Heart right ventricle (tissue), 16 donors: ENCODE measurements around the gene RPS15. TPM values are rescaled to one million over a fixed set of nuclear protein-coding genes. Genes with fewer than 3 reads are reported as not detected.

Experiments used
- ATAC-seq, 8 donors: fragments of 200-7000 bp; cut with Tn5 transposase; one replicate each; pipeline ENCODE4 v1.9.1; 2020; ENCODE audit warnings: mild to moderate bottlenecking in 8 of 8, moderate library complexity in 8 of 8, moderate number of reproducible peaks in 1 of 8
- DNase-seq, 2 donors: peaks; one replicate each; pipeline ENCODE4 v3.0.0-alpha.2; 2020
- H3K27ac ChIP-seq, 10 donors: fragments of 200-600 bp; sonication (generic) in 2 of 10; one replicate each; pipeline versions ENCODE4 v1.5.0 to v1.8.0; 2020 to 2022; ENCODE audit warnings: mild to moderate bottlenecking in 3 of 10
- H3K27me3 ChIP-seq, 7 donors: fragments of 200-600 bp; one replicate each; pipeline ENCODE4 v1.8.0; 2021 to 2022; ENCODE audit warnings: mild to moderate bottlenecking in 2 of 7
- H3K36me3 ChIP-seq, 9 donors: fragments of 200-600 bp; sonication (generic) in 1 of 9; one replicate each; pipeline versions ENCODE4 v1.5.0 to v1.8.0; 2020 to 2022; ENCODE audit warnings: mild to moderate bottlenecking in 2 of 9
- H3K4me1 ChIP-seq, 9 donors: fragments of 200-600 bp; sonication (generic) in 1 of 9; one replicate each; pipeline versions ENCODE4 v1.5.0 to v1.8.0; 2020 to 2022; ENCODE audit warnings: mild to moderate bottlenecking in 4 of 9
- H3K4me3 ChIP-seq, 10 donors: fragments of 200-600 bp; sonication (generic) in 2 of 10; one replicate each; pipeline versions ENCODE4 v1.5.0 to v1.8.0; 2020 to 2022; ENCODE audit warnings: mild to moderate bottlenecking in 7 of 10, moderate library complexity in 2 of 10
- H3K9me3 ChIP-seq, 11 donors: fragments of 200-600 bp in 10 of 11; sonication (generic) in 2 of 11; one replicate each; pipeline versions ENCODE4 v1.5.0 to v1.8.0; 2013 to 2022; ENCODE audit warnings: mild to moderate bottlenecking in 2 of 11, control low read depth in 1 of 11, moderate library complexity in 1 of 11
- WGBS, 2 donors: extraction: QIAGEN DNeasy Blood & Tissue Kit; methylation state at CpG; one replicate each; pipeline ENCODE4 v1.1.7; 2013; ENCODE audit warnings: inconsistent platforms in 1 of 2; 5-methylcytosine and 5-hydroxymethylcytosine counted together
- intact Hi-C, 10 donors: fragments of 100-400 bp; cut with DNase I; formaldehyde crosslinking; loops; one replicate each; pipeline versions ENCODE4 v1.11.1 to v1.14.2; 2022
- polyA plus RNA-seq, 2 donors: library from polyadenylated mRNA; stranded (reverse); fragments of 200-250 nt; gene quantifications; one replicate each; pipeline ENCODE4 v1.2.3, GENCODE V29; 2013
- total RNA-seq, 10 donors: library from RNA; stranded (reverse); fragmentation: NEBNext Ultra II Directional in 3 of 10; extraction: Animal tissue kit (Norgen Biotek cat#: 25700) in 3 of 10; gene quantifications; one replicate each; pipeline versions ENCODE4 v1.2.1 to v1.2.4, GENCODE V29; 2021 to 2023
- TF ChIP-seq, protein P1 (sequence below), 9 donors: fragments of 200-600 bp; sonication (generic) in 2 of 9; IDR thresholded peaks; one replicate each; pipeline versions ENCODE4 v1.5.0 to v1.8.0; 2021 to 2022; ENCODE audit warnings: antibody characterized with exemption in 9 of 9, mild to moderate bottlenecking in 5 of 9, moderate library complexity in 1 of 9
- donor health status: Arrhythmogenic right ventricular cardiomyopathy.
- donor health status: ischemic (EF 13 %, LVEDD 7.1; RV severe dilation, severe dysfunction).
- donor health status: healthy with polysubstance abuse.
- donor health status: DM: no; HTN: yes; CAD: no.
- donor health status: DM: no; HTN: no; CAD: no.
- donor health status: ischemic (EF 25% LVEDD 6.9; RV normal size, moderate dysfunction).
- donor health status: ischemic (EF 25% LVEDD 5.7; RV mildly dilated, moderate dysfunction).
- donor health status: healthy.
- donor health status: DM: yes; HTN: yes; CAD: no.
- donor health status: Ischemic cardiomyopathy.
- donor health status: ischemic (EF 35%, LVEDD 5.7; RV mildly dilated, moderate dysfunction).
- donor health status: nonischemic (EF 11% LVEDD 7.7; RV severe dilation, severe dysfunction).
- donor health status: DM: yes; HTN: yes; CAD: no.
- donor health status: PGD.
- donor health status: ischemic (EF 29% LVEDD 5.4; RV normal size, mild dysfunction).
- donor health status: nonischemic (EF 23%, LVEDD 6.1; RV moderate dilation, normal function).

Gene RPS15
- total and polyA plus RNA-seq, 12 donors, result 480 to 3,724 (median 607) TPM

- WGBS, 2 donors, result 88 to 94% methylated on average over 11 of the region's 11 CpGs
- Histone ChIP-seq H3K9me3 (no peaks in the 10 kb centered on the region), H3K4me3 (no peak overlapping the region), H3K27me3 (peaks cover 0 to 21% (median 6%) of the 10 kb centered on the region in 7 donors), H3K4me1 (peaks cover 3 to 29% (median 14%) of the 10 kb centered on the region in 9 donors), H3K27ac (no peak overlapping the region), H3K36me3 (no peaks in the 10 kb centered on the region)
- DNase-seq (no peak), ATAC-seq (no peak)
- TF ChIP-seq, protein P1, sequence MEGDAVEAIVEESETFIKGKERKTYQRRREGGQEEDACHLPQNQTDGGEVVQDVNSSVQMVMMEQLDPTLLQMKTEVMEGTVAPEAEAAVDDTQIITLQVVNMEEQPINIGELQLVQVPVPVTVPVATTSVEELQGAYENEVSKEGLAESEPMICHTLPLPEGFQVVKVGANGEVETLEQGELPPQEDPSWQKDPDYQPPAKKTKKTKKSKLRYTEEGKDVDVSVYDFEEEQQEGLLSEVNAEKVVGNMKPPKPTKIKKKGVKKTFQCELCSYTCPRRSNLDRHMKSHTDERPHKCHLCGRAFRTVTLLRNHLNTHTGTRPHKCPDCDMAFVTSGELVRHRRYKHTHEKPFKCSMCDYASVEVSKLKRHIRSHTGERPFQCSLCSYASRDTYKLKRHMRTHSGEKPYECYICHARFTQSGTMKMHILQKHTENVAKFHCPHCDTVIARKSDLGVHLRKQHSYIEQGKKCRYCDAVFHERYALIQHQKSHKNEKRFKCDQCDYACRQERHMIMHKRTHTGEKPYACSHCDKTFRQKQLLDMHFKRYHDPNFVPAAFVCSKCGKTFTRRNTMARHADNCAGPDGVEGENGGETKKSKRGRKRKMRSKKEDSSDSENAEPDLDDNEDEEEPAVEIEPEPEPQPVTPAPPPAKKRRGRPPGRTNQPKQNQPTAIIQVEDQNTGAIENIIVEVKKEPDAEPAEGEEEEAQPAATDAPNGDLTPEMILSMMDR (IDR thresholded peaks at IDR 0.05), result no peak
- intact Hi-C loops, result no loop called here
Observed at GRCh38 chr19:1488282-1488601, 50.0 kb downstream of the RPS15 start.

- DNase-seq (no peak), ATAC-seq (peak in 1 of 8 donors; percentile 0)
- Histone ChIP-seq H3K36me3 (no peaks in the 10 kb centered on the region), H3K9me3 (no peaks in the 10 kb centered on the region), H3K4me1 (peaks cover 3 to 30% (median 14%) of the 10 kb centered on the region in 9 donors), H3K27ac (peak overlapping the region in 9 of 10 donors; percentile 47 to 75 (median 70)), H3K4me3 (peak overlapping the region; percentile 13 to 78 (median 54)), H3K27me3 (peaks cover 0 to 21% (median 6%) of the 10 kb centered on the region in 7 donors)
- TF ChIP-seq, protein P1 (IDR thresholded peaks at IDR 0.05), result no peak
- intact Hi-C loops, result loop anchor here in 2 of 10 donors (1.0 to 2.0 kb wide), 2 partner anchors 10 to 17 kb away; partner anchors contain the start of gene C19orf25 (in 1 of the 2)
- 32% methylated on average over 36 to 37 of the region's 37 CpGs for WGBS, 2 donors
Observed at GRCh38 chr19:1489463-1490310, 51.5 kb downstream of the RPS15 start.

Other genes starting within 250 kb of the RPS15 start
- 10 to 100 TPM; 43.7 to 71.6 (median 46.6) TPM for gene STK11, start 232.6 kb upstream of the RPS15 start, total RNA-seq
- 10 to 100 TPM; 41.1 to 70.4 TPM for gene STK11, start 232.6 kb upstream of the RPS15 start, polyA plus RNA-seq
- gene CBARP, start 200.4 kb upstream of the RPS15 start, total RNA-seq, result 1 to 10 TPM in 9 of 10 donors, under 1 TPM in 1; 0.96 to 2.2 (median 1.4) TPM
- 1 to 10 TPM in 1 of 2 donors, under 1 TPM in 1; 0.73 to 1.3 TPM for gene CBARP, start 200.4 kb upstream of the RPS15 start, polyA plus RNA-seq
- gene ATP5F1D, start 196.6 kb upstream of the RPS15 start, total RNA-seq, result 100 to 1,000 TPM; 491 to 770 (median 553) TPM
- gene ATP5F1D, start 196.6 kb upstream of the RPS15 start, polyA plus RNA-seq, result 1,000 to 10,000 TPM in 1 of 2 donors, 100 to 1,000 TPM in 1; 821 to 2,879 TPM
- 100 to 1,000 TPM in 2 of 10 donors, 10 to 100 TPM in 8; 45.9 to 236 (median 68.5) TPM for gene MIDN, start 189.8 kb upstream of the RPS15 start, total RNA-seq
- 10 to 100 TPM; 22.7 to 48.6 TPM for gene MIDN, start 189.8 kb upstream of the RPS15 start, polyA plus RNA-seq
- gene CIRBP, start 169.1 kb upstream of the RPS15 start, total RNA-seq, result 100 to 1,000 TPM; 227 to 356 (median 280) TPM
- gene CIRBP, start 169.1 kb upstream of the RPS15 start, polyA plus RNA-seq, result 100 to 1,000 TPM; 180 to 344 TPM
- 10 to 100 TPM in 7 of 10 donors, 1 to 10 TPM in 3; 8.2 to 19.0 (median 12.7) TPM for gene FAM174C, start 162.9 kb upstream of the RPS15 start, total RNA-seq
- 10 to 100 TPM; 40.2 to 70.2 TPM for gene FAM174C, start 162.9 kb upstream of the RPS15 start, polyA plus RNA-seq
- gene EFNA2, start 152.5 kb upstream of the RPS15 start, total RNA-seq, result under 1 TPM in 1 of 10 donors, not detected in 9; 0.45 TPM
- under 1 TPM in 1 of 2 donors, not detected in 1; 0.04 TPM for gene EFNA2, start 152.5 kb upstream of the RPS15 start, polyA plus RNA-seq
- 100 to 1,000 TPM; 248 to 446 (median 377) TPM for gene NDUFS7, start 54.5 kb upstream of the RPS15 start, total RNA-seq
- 100 to 1,000 TPM; 307 to 498 TPM for gene NDUFS7, start 54.5 kb upstream of the RPS15 start, polyA plus RNA-seq
- 10 to 100 TPM; 53.4 to 89.2 (median 72.1) TPM for gene GAMT, start 36.9 kb upstream of the RPS15 start, total RNA-seq
- 100 to 1,000 TPM in 1 of 2 donors, 10 to 100 TPM in 1; 30.8 to 260 TPM for gene GAMT, start 36.9 kb upstream of the RPS15 start, polyA plus RNA-seq
- 100 to 1,000 TPM in 2 of 10 donors, 10 to 100 TPM in 8; 56.7 to 111 (median 73.8) TPM for gene DAZAP1, start 30.8 kb upstream of the RPS15 start, total RNA-seq
- 10 to 100 TPM; 82.6 to 91.3 TPM for gene DAZAP1, start 30.8 kb upstream of the RPS15 start, polyA plus RNA-seq
- under 1 TPM in 9 of 10 donors, not detected in 1; 0.02 to 0.23 (median 0.08) TPM for gene APC2, start 11.7 kb downstream of the RPS15 start, total RNA-seq
- under 1 TPM; 0.13 to 0.15 TPM for gene APC2, start 11.7 kb downstream of the RPS15 start, polyA plus RNA-seq
- 10 to 100 TPM; 12.7 to 19.9 (median 15.2) TPM for gene C19orf25, start 40.8 kb downstream of the RPS15 start, total RNA-seq
- gene C19orf25, start 40.8 kb downstream of the RPS15 start, polyA plus RNA-seq, result 10 to 100 TPM; 28.4 to 29.8 TPM
- gene PCSK4, start 52.0 kb downstream of the RPS15 start, total RNA-seq, result 1 to 10 TPM in 8 of 10 donors, under 1 TPM in 2; 0.38 to 3.0 (median 1.4) TPM
- 1 to 10 TPM; 1.1 to 3.9 TPM for gene PCSK4, start 52.0 kb downstream of the RPS15 start, polyA plus RNA-seq
- 1 to 10 TPM; 1.8 to 4.6 (median 3.3) TPM for gene REEP6, start 52.8 kb downstream of the RPS15 start, total RNA-seq
- gene REEP6, start 52.8 kb downstream of the RPS15 start, polyA plus RNA-seq, result 1 to 10 TPM; 4.8 to 5.0 TPM
- gene ADAMTSL5, start 74.6 kb downstream of the RPS15 start, total RNA-seq, result 10 to 100 TPM; 16.7 to 69.4 (median 38.4) TPM
- gene ADAMTSL5, start 74.6 kb downstream of the RPS15 start, polyA plus RNA-seq, result 10 to 100 TPM; 26.0 to 30.9 TPM
- gene PLK5, start 85.7 kb downstream of the RPS15 start, total RNA-seq, result under 1 TPM in 1 of 10 donors, not detected in 9; 0.11 TPM
- under 1 TPM in 1 of 2 donors, not detected in 1; 0.57 TPM for gene PLK5, start 85.7 kb downstream of the RPS15 start, polyA plus RNA-seq
- 1 to 10 TPM; 5.4 to 9.4 (median 8.1) TPM for gene MEX3D, start 129.9 kb downstream of the RPS15 start, total RNA-seq
- gene MEX3D, start 129.9 kb downstream of the RPS15 start, polyA plus RNA-seq, result 1 to 10 TPM; 1.8 to 5.9 TPM
- 100 to 1,000 TPM in 1 of 10 donors, 10 to 100 TPM in 9; 34.5 to 101 (median 47.7) TPM for gene MBD3, start 154.5 kb downstream of the RPS15 start, total RNA-seq
- 100 to 1,000 TPM; 111 to 125 TPM for gene MBD3, start 154.5 kb downstream of the RPS15 start, polyA plus RNA-seq
- gene UQCR11, start 167.1 kb downstream of the RPS15 start, total RNA-seq, result 1,000 to 10,000 TPM in 2 of 10 donors, 100 to 1,000 TPM in 8; 569 to 1,132 (median 804) TPM
- 100 to 1,000 TPM; 141 to 382 TPM for gene UQCR11, start 167.1 kb downstream of the RPS15 start, polyA plus RNA-seq
- gene TCF3, start 214.2 kb downstream of the RPS15 start, total RNA-seq, result 10 to 100 TPM; 12.4 to 29.2 (median 17.9) TPM
- 10 to 100 TPM; 20.1 to 38.1 TPM for gene TCF3, start 214.2 kb downstream of the RPS15 start, polyA plus RNA-seq